Heart right ventricle (tissue), 16 donors: ENCODE measurements around the gene DHRS11. TPM values are rescaled to one million over a fixed set of nuclear protein-coding genes. Genes with fewer than 3 reads are reported as not detected.
"Not testable (repeated sequence)": the region's sequence is repeated elsewhere in the genome, so short reads cannot be mapped to it uniquely, and the experiment has no call there.

Experiments used
- ATAC-seq, 8 donors: fragments of 200-7000 bp; cut with Tn5 transposase; one replicate each; pipeline ENCODE4 v1.9.1; 2020; ENCODE audit warnings: mild to moderate bottlenecking in 8 of 8, moderate library complexity in 8 of 8, moderate number of reproducible peaks in 1 of 8
- DNase-seq, 2 donors: peaks; one replicate each; pipeline ENCODE4 v3.0.0-alpha.2; 2020
- H3K27ac ChIP-seq, 10 donors: fragments of 200-600 bp; sonication (generic) in 2 of 10; one replicate each; pipeline versions ENCODE4 v1.5.0 to v1.8.0; 2020 to 2022; ENCODE audit warnings: mild to moderate bottlenecking in 3 of 10
- H3K27me3 ChIP-seq, 7 donors: fragments of 200-600 bp; one replicate each; pipeline ENCODE4 v1.8.0; 2021 to 2022; ENCODE audit warnings: mild to moderate bottlenecking in 2 of 7
- H3K36me3 ChIP-seq, 9 donors: fragments of 200-600 bp; sonication (generic) in 1 of 9; one replicate each; pipeline versions ENCODE4 v1.5.0 to v1.8.0; 2020 to 2022; ENCODE audit warnings: mild to moderate bottlenecking in 2 of 9
- H3K4me1 ChIP-seq, 9 donors: fragments of 200-600 bp; sonication (generic) in 1 of 9; one replicate each; pipeline versions ENCODE4 v1.5.0 to v1.8.0; 2020 to 2022; ENCODE audit warnings: mild to moderate bottlenecking in 4 of 9
- H3K4me3 ChIP-seq, 10 donors: fragments of 200-600 bp; sonication (generic) in 2 of 10; one replicate each; pipeline versions ENCODE4 v1.5.0 to v1.8.0; 2020 to 2022; ENCODE audit warnings: mild to moderate bottlenecking in 7 of 10, moderate library complexity in 2 of 10
- H3K9me3 ChIP-seq, 11 donors: fragments of 200-600 bp in 10 of 11; sonication (generic) in 2 of 11; one replicate each; pipeline versions ENCODE4 v1.5.0 to v1.8.0; 2013 to 2022; ENCODE audit warnings: mild to moderate bottlenecking in 2 of 11, control low read depth in 1 of 11, moderate library complexity in 1 of 11
- WGBS, 2 donors: extraction: QIAGEN DNeasy Blood & Tissue Kit; methylation state at CpG; one replicate each; pipeline ENCODE4 v1.1.7; 2013; ENCODE audit warnings: inconsistent platforms in 1 of 2; 5-methylcytosine and 5-hydroxymethylcytosine counted together
- intact Hi-C, 10 donors: fragments of 100-400 bp; cut with DNase I; formaldehyde crosslinking; loops; one replicate each; pipeline versions ENCODE4 v1.11.1 to v1.14.2; 2022
- polyA plus RNA-seq, 2 donors: library from polyadenylated mRNA; stranded (reverse); fragments of 200-250 nt; gene quantifications; one replicate each; pipeline ENCODE4 v1.2.3, GENCODE V29; 2013
- total RNA-seq, 10 donors: library from RNA; stranded (reverse); fragmentation: NEBNext Ultra II Directional in 3 of 10; extraction: Animal tissue kit (Norgen Biotek cat#: 25700) in 3 of 10; gene quantifications; one replicate each; pipeline versions ENCODE4 v1.2.1 to v1.2.4, GENCODE V29; 2021 to 2023
- TF ChIP-seq, protein P1 (sequence below), 9 donors: fragments of 200-600 bp; sonication (generic) in 2 of 9; IDR thresholded peaks; one replicate each; pipeline versions ENCODE4 v1.5.0 to v1.8.0; 2021 to 2022; ENCODE audit warnings: antibody characterized with exemption in 9 of 9, mild to moderate bottlenecking in 5 of 9, moderate library complexity in 1 of 9
- donor health status: Arrhythmogenic right ventricular cardiomyopathy.
- donor health status: ischemic (EF 13 %, LVEDD 7.1; RV severe dilation, severe dysfunction).
- donor health status: healthy with polysubstance abuse.
- donor health status: DM: no; HTN: yes; CAD: no.
- donor health status: DM: no; HTN: no; CAD: no.
- donor health status: ischemic (EF 25% LVEDD 6.9; RV normal size, moderate dysfunction).
- donor health status: ischemic (EF 25% LVEDD 5.7; RV mildly dilated, moderate dysfunction).
- donor health status: healthy.
- donor health status: DM: yes; HTN: yes; CAD: no.
- donor health status: Ischemic cardiomyopathy.
- donor health status: ischemic (EF 35%, LVEDD 5.7; RV mildly dilated, moderate dysfunction).
- donor health status: nonischemic (EF 11% LVEDD 7.7; RV severe dilation, severe dysfunction).
- donor health status: DM: yes; HTN: yes; CAD: no.
- donor health status: PGD.
- donor health status: ischemic (EF 29% LVEDD 5.4; RV normal size, mild dysfunction).
- donor health status: nonischemic (EF 23%, LVEDD 6.1; RV moderate dilation, normal function).

Gene DHRS11
- total and polyA plus RNA-seq, 12 donors: 11.0 to 24.7 (median 18.9) TPM

GRCh38 chr17:36602924-36603384 is 11.3 kb downstream of the DHRS11 start:
- TF ChIP-seq, protein P1, sequence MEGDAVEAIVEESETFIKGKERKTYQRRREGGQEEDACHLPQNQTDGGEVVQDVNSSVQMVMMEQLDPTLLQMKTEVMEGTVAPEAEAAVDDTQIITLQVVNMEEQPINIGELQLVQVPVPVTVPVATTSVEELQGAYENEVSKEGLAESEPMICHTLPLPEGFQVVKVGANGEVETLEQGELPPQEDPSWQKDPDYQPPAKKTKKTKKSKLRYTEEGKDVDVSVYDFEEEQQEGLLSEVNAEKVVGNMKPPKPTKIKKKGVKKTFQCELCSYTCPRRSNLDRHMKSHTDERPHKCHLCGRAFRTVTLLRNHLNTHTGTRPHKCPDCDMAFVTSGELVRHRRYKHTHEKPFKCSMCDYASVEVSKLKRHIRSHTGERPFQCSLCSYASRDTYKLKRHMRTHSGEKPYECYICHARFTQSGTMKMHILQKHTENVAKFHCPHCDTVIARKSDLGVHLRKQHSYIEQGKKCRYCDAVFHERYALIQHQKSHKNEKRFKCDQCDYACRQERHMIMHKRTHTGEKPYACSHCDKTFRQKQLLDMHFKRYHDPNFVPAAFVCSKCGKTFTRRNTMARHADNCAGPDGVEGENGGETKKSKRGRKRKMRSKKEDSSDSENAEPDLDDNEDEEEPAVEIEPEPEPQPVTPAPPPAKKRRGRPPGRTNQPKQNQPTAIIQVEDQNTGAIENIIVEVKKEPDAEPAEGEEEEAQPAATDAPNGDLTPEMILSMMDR (IDR thresholded peaks at IDR 0.05): peak; percentile 62 to 85 (median 77)
- Histone ChIP-seq H3K27ac (no peak overlapping the region), H3K4me3 (peak overlapping the region in 8 of 10 donors; percentile 72 to 98 (median 90)), H3K27me3 (no peaks in the 10 kb centered on the region), H3K9me3 (no peaks in the 10 kb centered on the region), H3K36me3 (peaks cover 0 to 8% (median 0%) of the 10 kb centered on the region in 9 donors), H3K4me1 (peaks cover 0 to 26% (median 19%) of the 10 kb centered on the region in 9 donors)
- WGBS, 2 donors: 30 to 34% methylated on average over 5 of the region's 5 CpGs
- ATAC-seq (no peak), DNase-seq (peak in 1 of 2 donors; percentile 47)
- intact Hi-C loops: loop anchor here in 2 of 10 donors (5.0 to 10.0 kb wide), 2 partner anchors 344 to 772 kb away; partner anchors contain the start of genes AATF (in 1 of the 2) and C17orf78 (in 1 of the 2)

GRCh38 chr17:36605028-36605427 is 13.3 kb downstream of the DHRS11 start:
- H3K4me1 ChIP-seq: peaks cover 0 to 34% (median 23%) of the 10 kb centered on the region in 9 donors
- intact Hi-C loops: loop anchor here in 1 of 10 donors (10.0 kb wide), 1 partner anchor 770 kb away; the partner anchor contains the start of gene C17orf78
- DNase-seq, H3K27me3 ChIP-seq, H3K4me3 ChIP-seq, H3K27ac ChIP-seq, H3K36me3 ChIP-seq, ATAC-seq, H3K9me3 ChIP-seq: not testable (repeated sequence)
- 94 to 95% methylated on average over 5 of the region's 5 CpGs for WGBS, 2 donors

DNA sequence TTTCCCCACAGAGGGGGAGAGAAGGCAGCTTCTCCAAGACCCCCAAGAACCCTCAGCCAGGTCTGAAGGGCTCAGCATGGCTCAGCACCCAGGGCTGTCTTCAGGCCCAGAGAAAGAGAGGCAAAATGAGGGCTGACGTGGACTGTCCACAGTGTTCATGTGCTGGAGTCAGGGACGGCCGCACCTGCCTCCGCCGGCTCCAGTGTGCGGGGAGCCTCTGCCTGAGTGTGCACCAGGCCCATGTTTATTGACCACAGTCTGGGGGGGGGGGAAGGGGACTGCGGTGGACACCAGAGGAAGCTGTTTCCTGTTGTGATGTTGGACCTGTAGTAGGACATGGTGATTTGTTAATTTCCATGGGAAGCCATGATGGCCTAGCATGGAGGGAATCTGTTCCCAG is 16.6 kb downstream of the DHRS11 start:
- H3K9me3 ChIP-seq: peaks cover 0 to 3% (median 0%) of the 10 kb centered on the region in 11 donors
- peaks cover 0 to 2% (median 0%) of the 10 kb centered on the region in 7 donors for H3K27me3 ChIP-seq
- ATAC-seq (no peak), DNase-seq (no peak)
- intact Hi-C loops: loop anchor here in 1 of 10 donors (10.0 kb wide), 1 partner anchor 767 kb away; the partner anchor contains the start of gene C17orf78
- H3K27ac ChIP-seq: no peak overlapping the region
- no peak overlapping the region for H3K4me3 ChIP-seq
- TF ChIP-seq, protein P1 (IDR thresholded peaks at IDR 0.05): no peak
- WGBS, 2 donors: 87 to 88% methylated on average over 7 of the region's 7 CpGs
- no peaks in the 10 kb centered on the region for H3K36me3 ChIP-seq
- peaks cover 0 to 14% (median 8%) of the 10 kb centered on the region in 9 donors for H3K4me1 ChIP-seq

DNA sequence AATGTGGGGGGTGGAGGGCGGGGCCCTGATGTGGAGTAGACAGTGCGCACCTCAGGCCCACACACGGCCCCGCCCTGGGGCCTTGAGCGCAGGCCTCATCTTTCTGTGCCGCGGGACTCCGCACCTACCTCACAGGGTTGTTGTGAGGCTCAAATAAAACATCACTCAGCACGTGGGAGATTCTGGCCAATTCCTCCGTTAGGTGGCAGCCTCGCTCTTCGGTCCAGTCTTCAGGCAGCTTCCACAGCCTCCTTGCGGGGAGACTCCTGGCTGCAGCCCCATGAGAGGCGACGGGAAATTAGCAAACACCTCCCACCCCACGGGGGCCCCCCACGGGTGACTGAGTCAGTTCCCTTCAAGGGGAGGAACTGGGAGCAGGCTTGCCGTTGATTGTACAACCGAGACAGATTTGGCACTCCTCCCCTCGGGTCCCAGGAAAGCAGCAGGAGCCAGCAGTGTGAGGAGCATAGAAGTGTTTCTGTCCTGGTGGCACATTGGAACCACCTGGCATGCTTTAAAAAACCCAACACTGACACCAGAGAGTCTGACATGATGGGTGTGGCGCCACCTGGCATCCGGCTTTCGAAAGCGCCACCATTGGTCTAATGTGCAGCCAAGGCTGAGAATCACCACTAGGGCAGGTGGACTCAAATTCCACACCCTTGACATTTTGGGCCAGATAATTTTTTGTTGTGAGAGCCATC is 17.3 kb downstream of the DHRS11 start:
- WGBS, 2 donors: 39% methylated on average over 24 of the region's 24 CpGs
- intact Hi-C loops: loop anchor here in 1 of 10 donors (10.0 kb wide), 1 partner anchor 766 kb away; the partner anchor contains the start of gene C17orf78
- H3K4me3 ChIP-seq: no peak overlapping the region

More for the DNA sequence above, 17.3 kb downstream of the DHRS11 start:
- H3K36me3 ChIP-seq: no peaks in the 10 kb centered on the region
- H3K27ac ChIP-seq: no peak overlapping the region
- peaks cover 0 to 9% (median 3%) of the 10 kb centered on the region in 7 donors for H3K27me3 ChIP-seq
- peaks cover 0 to 3% (median 0%) of the 10 kb centered on the region in 11 donors for H3K9me3 ChIP-seq
- TF ChIP-seq, protein P1 (IDR thresholded peaks at IDR 0.05): peak in 8 of 9 donors; percentile 19 to 56 (median 38)
- no peak for DNase-seq
- peaks cover 0 to 11% (median 4%) of the 10 kb centered on the region in 9 donors for H3K4me1 ChIP-seq
- peak in 7 of 8 donors; percentile 31 to 69 (median 61) for ATAC-seq
